Fibroblast of the aortic adventitia (primary cell): Measurements from ENCODE around the gene ANKHD1. TPM values are rescaled to one million over a fixed set of nuclear protein-coding genes. Genes with fewer than 3 reads are reported as not detected.
"Not testable (repeated sequence)": the region's sequence is repeated elsewhere in the genome, so short reads cannot be mapped to it uniquely, and the experiment has no call there.

Experiments
- DNase-seq: peaks from one replicate; pipeline ENCODE4 v3.0.0-alpha.2; 2010; ENCODE audit warnings: low read depth
- H3K4me3 ChIP-seq: 2 replicates; pipeline ENCODE4 v1.5.1; 2011; ENCODE audit warnings: low read depth, mild to moderate bottlenecking, control low read depth, low read length, moderate library complexity
- total RNA-seq: library from RNA; depleted of rRNA; stranded (reverse); fragments of >200 nt; gene quantifications from 2 replicates; pipeline ENCODE4 v1.2.3, GENCODE V29; 2012; ENCODE audit warnings: low replicate concordance
- TF ChIP-seq, protein P1 (sequence below): IDR thresholded peaks from 2 replicates; pipeline ENCODE4 v1.5.1; 2011; ENCODE audit warnings: mild to moderate bottlenecking, low read length, control low read depth, inconsistent platforms; ENCODE audit not compliant: insufficient read depth

The ANKHD1 gene
- total RNA-seq, 1 donor: 71.1 TPM

DNA sequence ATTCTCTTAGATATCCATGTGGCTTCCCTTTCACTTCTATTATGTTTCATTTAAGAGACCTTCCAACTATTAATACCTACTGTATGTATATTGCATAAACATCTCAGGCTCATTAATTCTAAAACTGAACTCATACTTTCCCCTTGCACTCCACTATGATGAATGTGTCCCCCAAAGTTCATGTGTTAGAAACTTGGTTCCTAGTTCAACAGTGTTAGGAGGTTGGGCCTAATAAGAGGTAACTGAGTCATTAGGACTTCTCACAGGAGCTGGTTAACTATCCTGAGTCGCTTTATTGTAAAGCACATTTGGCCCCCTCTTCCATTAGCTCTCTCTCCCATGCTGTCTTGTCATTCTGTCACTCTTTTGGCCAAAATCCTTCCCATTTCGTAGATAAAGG, 22.0 kb downstream of the ANKHD1 start:
- TF ChIP-seq, protein P1, sequence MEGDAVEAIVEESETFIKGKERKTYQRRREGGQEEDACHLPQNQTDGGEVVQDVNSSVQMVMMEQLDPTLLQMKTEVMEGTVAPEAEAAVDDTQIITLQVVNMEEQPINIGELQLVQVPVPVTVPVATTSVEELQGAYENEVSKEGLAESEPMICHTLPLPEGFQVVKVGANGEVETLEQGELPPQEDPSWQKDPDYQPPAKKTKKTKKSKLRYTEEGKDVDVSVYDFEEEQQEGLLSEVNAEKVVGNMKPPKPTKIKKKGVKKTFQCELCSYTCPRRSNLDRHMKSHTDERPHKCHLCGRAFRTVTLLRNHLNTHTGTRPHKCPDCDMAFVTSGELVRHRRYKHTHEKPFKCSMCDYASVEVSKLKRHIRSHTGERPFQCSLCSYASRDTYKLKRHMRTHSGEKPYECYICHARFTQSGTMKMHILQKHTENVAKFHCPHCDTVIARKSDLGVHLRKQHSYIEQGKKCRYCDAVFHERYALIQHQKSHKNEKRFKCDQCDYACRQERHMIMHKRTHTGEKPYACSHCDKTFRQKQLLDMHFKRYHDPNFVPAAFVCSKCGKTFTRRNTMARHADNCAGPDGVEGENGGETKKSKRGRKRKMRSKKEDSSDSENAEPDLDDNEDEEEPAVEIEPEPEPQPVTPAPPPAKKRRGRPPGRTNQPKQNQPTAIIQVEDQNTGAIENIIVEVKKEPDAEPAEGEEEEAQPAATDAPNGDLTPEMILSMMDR: no peak
- no peak for DNase-seq
- no peak overlapping the region for H3K4me3 ChIP-seq

DNA sequence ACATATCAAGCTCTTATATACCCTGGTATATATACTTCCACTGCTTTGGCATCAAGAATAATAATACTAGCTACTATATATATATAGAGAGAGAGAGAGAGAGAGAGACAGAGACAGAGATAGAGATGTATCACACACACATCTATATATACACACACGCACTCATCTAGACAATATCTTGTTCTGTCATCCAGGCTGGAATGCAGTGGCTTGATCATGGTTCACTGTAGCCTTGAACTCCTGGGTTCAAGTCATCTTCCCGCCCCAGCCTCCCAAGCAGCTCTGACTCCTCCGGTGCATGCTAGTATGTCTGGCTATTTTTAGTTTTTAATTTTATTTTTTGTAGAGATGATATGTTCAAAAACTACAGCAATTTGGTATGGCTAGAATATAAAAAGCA, 22.5 kb downstream of the ANKHD1 start:
- H3K4me3 ChIP-seq: no peak overlapping the region
- TF ChIP-seq, protein P1: no peak
- no peak for DNase-seq

DNA sequence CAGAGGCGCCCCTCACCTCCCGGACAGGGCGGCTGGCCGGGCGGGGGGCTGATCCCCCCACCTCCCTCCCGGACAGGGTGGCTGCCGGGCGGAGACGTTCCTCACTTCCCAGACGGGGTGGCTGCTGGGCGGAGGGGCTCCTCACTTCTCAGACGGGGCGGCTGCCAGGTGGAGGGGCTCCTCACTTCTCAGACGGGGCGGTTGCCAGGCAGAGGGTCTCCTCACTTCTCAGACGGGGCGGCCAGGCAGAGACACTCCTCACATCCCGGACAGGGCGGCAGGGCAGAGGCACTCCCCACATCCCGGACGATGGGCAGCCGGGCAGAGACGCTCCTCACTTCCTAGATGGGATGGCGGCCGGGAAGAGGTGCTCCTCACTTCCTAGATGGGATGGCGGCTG, 26.1 kb downstream of the ANKHD1 start:
- DNase-seq, H3K4me3 ChIP-seq: not testable (repeated sequence)

DNA sequence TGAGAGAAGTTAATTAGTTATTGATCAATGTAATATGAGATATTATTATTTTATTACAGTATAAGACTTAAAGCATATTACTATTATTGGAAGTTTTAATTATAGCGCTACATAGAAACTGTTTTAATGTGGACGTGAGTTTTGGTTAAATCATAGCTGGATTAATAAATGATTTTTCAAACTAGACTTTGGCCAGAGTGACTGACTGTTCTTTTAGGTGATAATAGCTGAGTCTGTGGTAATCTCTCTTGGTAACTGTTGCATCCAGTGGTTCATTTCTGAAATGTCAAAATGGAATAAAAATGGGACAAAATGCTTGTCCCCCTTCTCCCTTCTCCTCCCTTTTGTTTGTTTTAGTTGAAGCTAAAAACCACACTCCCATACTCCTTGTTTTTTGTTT, 28.1 kb downstream of the ANKHD1 start:
- TF ChIP-seq, protein P1: no peak
- no peak for DNase-seq
- H3K4me3 ChIP-seq: no peak overlapping the region

DNA sequence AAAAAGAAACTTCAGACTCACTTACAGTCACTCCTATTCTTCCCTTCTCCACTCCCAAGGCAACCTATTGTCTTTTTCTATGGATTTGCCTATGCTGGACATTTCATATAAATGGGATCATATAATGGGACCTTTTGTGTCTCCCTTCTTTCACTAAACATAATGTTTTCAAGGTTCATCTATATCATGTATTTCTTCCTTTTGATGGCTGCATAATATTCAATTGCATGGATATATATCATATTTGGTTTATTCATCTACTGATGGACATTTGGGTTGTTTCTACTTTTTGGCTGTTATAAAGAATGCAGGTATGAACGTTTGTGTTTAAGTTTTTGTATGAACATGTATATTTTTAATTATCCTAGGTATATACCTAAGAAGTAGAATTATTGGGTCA, 30.6 kb downstream of the ANKHD1 start:
- TF ChIP-seq, protein P1: no peak
- no peak for DNase-seq
- H3K4me3 ChIP-seq: no peak overlapping the region

DNA sequence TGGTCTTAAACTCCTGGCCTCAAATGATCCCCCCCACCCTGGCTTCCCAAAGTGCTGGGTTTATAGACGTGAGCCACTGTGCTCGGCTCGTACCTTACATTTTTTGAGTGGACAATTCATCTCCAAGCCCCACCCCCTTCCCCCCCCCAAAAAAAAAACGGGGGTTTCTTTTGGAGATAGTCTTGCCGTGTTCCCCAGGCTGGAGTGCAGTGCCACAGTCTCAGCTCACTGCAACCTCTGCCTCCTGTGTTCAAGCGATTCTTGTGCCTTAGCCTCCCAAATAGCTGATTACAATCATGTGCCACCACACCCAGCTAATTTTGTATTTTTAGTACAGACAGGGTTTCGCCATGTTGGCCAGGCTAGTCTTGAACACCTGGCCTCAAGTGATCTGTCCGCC, 31.3 kb downstream of the ANKHD1 start:
- TF ChIP-seq, protein P1: no peak

DNA sequence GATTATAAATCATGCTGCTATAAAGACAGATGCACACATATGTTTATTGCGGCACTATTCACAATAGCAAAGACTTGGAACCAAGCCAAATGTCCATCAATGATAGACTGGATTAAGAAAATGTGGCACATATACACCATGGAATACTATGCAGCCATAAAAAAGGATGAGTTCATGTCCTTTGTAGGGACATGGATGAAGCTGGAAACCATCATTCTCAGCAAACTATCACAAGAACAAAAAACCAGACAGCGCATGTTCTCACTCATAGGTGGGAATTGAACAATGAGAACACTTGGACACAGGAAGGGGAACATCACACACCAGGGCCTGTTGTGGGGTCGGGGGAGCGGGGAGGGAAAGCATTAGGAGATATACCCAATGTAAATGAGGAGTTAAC, 55.7 kb downstream of the ANKHD1 start:
- DNase-seq, H3K4me3 ChIP-seq: not testable (repeated sequence)

More for the DNA sequence above, 31.3 kb downstream of the ANKHD1 start:
- DNase-seq: no peak
- H3K4me3 ChIP-seq: no peak overlapping the region

DNA sequence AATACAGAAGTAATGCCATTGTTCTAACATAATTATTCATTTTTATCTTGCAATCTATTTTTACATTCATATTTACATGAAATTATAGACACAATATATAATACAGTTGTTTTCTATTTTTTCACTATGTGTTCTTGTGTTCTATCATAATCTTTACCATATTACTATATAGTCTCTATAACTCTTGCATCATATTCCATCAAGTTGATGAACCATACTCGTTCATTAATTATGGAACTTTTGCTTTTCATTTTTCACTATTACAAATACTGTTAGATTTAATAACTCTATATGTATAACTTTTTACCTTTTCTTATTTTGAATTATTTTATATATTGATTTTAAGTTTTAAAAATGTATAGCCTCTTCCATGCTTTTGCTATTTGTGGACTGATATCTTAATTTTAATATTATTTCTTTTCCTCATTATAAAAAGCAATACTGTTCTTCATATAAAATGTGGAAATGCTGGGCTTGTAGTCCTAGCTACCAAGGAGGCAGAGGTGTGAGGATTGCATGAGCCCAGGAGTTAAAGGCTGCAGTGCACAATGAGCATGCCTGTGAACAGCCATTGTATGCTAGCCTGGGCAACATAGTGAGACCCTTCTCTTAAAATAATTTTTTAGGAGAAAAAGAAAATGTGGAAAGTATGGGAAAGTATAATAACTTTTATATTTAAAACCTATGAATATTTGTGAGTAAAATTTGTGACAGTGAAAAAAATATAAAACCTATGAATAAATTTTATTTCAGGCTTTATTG, 65.5 kb downstream of the ANKHD1 start:
- TF ChIP-seq, protein P1: no peak

More for the DNA sequence above, 65.5 kb downstream of the ANKHD1 start:
- H3K4me3 ChIP-seq: no peak overlapping the region
- DNase-seq: no peak
